Lung (tissue), 12 donors: Measurements from ENCODE around the gene RASSF8. TPM values are rescaled to one million over a fixed set of nuclear protein-coding genes. Genes with fewer than 3 reads are reported as not detected.

Experiments
- ATAC-seq: fragments of 200-7000 bp; cut with Tn5 transposase; one replicate; pipeline ENCODE4 v1.9.1; 2020; ENCODE audit warnings: moderate number of reproducible peaks; ENCODE audit not compliant: insufficient read depth, low FRiP score
- DNase-seq, 3 donors: peaks; one replicate each; pipeline ENCODE4 v3.0.0-alpha.2; 2013 to 2017
- H3K27ac ChIP-seq, 2 donors: one replicate each; pipeline ENCODE4 v1.5.1; 2013; ENCODE audit warnings: mild to moderate bottlenecking in 2 of 2, moderate library complexity in 2 of 2, control low read depth in 1 of 2, inconsistent platforms in 1 of 2, low read depth in 1 of 2, low read length in 1 of 2
- H3K27me3 ChIP-seq, 3 donors: one replicate each; pipeline ENCODE4 v1.5.1; 2013; ENCODE audit warnings: low read length in 2 of 3; ENCODE audit not compliant: control insufficient read depth in 3 of 3, insufficient read depth in 3 of 3
- H3K36me3 ChIP-seq, 4 donors: one replicate each; pipeline ENCODE4 v1.5.1; 2013; ENCODE audit warnings: low read length in 4 of 4, mild to moderate bottlenecking in 1 of 4, moderate library complexity in 1 of 4; ENCODE audit not compliant: control insufficient read depth in 4 of 4, insufficient read depth in 4 of 4
- H3K4me1 ChIP-seq, 5 donors: one replicate each; pipeline ENCODE4 v1.5.1; 2013; ENCODE audit warnings: low read length in 5 of 5, mild to moderate bottlenecking in 2 of 5, moderate library complexity in 1 of 5; ENCODE audit not compliant: control insufficient read depth in 5 of 5, insufficient read depth in 5 of 5
- H3K4me3 ChIP-seq: one replicate; pipeline ENCODE4 v1.5.1; 2013; ENCODE audit warnings: mild to moderate bottlenecking, control low read depth, moderate library complexity
- H3K9ac ChIP-seq, 2 donors: one replicate each; pipeline ENCODE4 v1.5.1; 2013; ENCODE audit warnings: low read length in 2 of 2, control low read depth in 1 of 2; ENCODE audit not compliant: insufficient read depth in 1 of 2
- H3K9me3 ChIP-seq, 4 donors: one replicate each; pipeline ENCODE4 v1.5.1; 2013; ENCODE audit warnings: low read length in 3 of 4, mild to moderate bottlenecking in 1 of 4, moderate library complexity in 1 of 4; ENCODE audit not compliant: control insufficient read depth in 4 of 4, insufficient read depth in 3 of 4
- CTCF ChIP-seq: IDR thresholded peaks from 2 replicates; pipeline ENCODE4 v1.5.1; 2012; ENCODE audit warnings: mild to moderate bottlenecking; ENCODE audit errors: control extremely low read depth, extremely low read depth
- WGBS, 2 donors: extraction: QIAGEN DNeasy Blood & Tissue Kit; methylation state at CpG; one replicate each; pipeline ENCODE4 v1.1.7; 2013; 5-methylcytosine and 5-hydroxymethylcytosine counted together
- polyA plus RNA-seq, 2 donors: library from polyadenylated mRNA; stranded (reverse); fragments of 200-250 nt; gene quantifications; one replicate each; pipeline ENCODE4 v1.2.1, GENCODE V29; 2013
- total RNA-seq, 2 donors: library from RNA; depleted of rRNA in 1 of 2; stranded (reverse); fragments of >200 nt in 1 of 2; gene quantifications; one replicate each; pipeline ENCODE4 v1.2.1, GENCODE V29; 2014 to 2021
- donor health status: control.
- donor health status: control.
- donor health status: Bipolar disorder and iron deficiency.
- donor health status: healthy.
- donor health status: DM: yes; HTN: yes; CAD: no.

Gene RASSF8
- total and polyA plus RNA-seq, 4 donors: 9.0 to 68.4 (median 28.2) TPM

- H3K4me1 ChIP-seq: peaks cover 5 to 25% (median 14%) of the 10 kb centered on the region in 5 donors
- H3K36me3 ChIP-seq: no peaks in the 10 kb centered on the region
- no peak overlapping the region for H3K27ac ChIP-seq
- 80 to 88% methylated on average over 2 of the region's 2 CpGs for WGBS, 2 donors
- no peak overlapping the region for H3K9ac ChIP-seq
- no peaks in the 10 kb centered on the region for H3K27me3 ChIP-seq
- ATAC-seq: no peak
- H3K4me3 ChIP-seq: no peak overlapping the region
- TF ChIP-seq CTCF: no peak
- no peak for DNase-seq
- H3K9me3 ChIP-seq: no peaks in the 10 kb centered on the region
Measured at GRCh38 chr12:25990495-25990894, 32.0 kb downstream of the RASSF8 start.

DNA sequence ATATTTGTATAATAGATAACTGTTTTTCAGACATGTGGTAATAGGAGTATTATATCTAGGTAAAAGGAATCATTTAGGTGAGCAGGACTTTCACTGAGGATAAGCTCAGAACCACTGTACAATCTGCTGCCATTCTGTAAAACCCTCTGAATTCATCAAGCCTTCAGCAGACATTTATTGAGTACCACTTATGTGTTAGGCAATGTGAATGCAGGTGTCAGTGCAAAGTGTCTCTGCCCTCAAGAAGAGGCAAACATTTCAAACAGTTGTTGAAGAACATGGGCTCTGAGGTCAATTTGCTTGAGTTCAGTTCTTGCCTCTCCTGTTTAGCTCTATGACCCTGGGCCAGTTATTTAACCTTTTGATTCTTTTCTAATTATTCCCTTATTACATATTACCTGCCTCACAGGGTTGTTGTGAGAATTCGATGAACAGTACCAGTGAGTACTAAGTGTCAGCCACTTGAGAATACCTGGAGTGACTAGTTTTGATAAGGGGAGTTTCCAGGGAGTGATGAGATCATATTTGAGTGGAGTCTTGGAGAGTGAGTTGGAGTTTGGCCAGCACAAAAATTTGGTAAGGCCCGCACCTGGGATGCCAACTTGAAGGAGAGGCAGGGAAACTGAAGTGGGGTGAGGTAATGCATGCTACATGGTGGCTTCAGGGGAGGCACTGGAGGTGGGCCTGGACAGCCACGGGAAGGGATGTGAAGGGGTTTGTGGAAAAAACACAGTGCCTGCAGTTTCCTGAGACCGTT is 33.7 kb downstream of the RASSF8 start:
- ATAC-seq (peak; percentile 67), DNase-seq (peak; percentile 61 to 78 (median 78))
- peak overlapping the region in 1 of 2 donors; percentile 42 for H3K27ac ChIP-seq
- H3K9me3 ChIP-seq: no peaks in the 10 kb centered on the region
- H3K36me3 ChIP-seq: no peaks in the 10 kb centered on the region
- H3K9ac ChIP-seq: no peak overlapping the region
- no peak overlapping the region for H3K4me3 ChIP-seq
- no peak for TF ChIP-seq CTCF
- WGBS, 2 donors: 63 to 64% methylated on average over 4 of the region's 4 CpGs
- no peaks in the 10 kb centered on the region for H3K27me3 ChIP-seq
- peaks cover 5 to 25% (median 12%) of the 10 kb centered on the region in 5 donors for H3K4me1 ChIP-seq

GRCh38 chr12:25993901-25994651 is 35.6 kb downstream of the RASSF8 start:
- no peak for TF ChIP-seq CTCF
- Histone ChIP-seq H3K9ac (no peak overlapping the region), H3K36me3 (no peaks in the 10 kb centered on the region), H3K4me1 (peaks cover 8 to 30% (median 11%) of the 10 kb centered on the region in 5 donors), H3K9me3 (no peaks in the 10 kb centered on the region), H3K27me3 (no peaks in the 10 kb centered on the region), H3K27ac (no peak overlapping the region), H3K4me3 (no peak overlapping the region)
- DNase-seq (peak; percentile 67 to 86 (median 81)), ATAC-seq (no peak)
- 82 to 85% methylated on average over 3 of the region's 3 CpGs for WGBS, 2 donors
